Lower lobe of right lung (tissue), 2 donors: Measurements from ENCODE around the gene COL20A1. TPM values are rescaled to one million over a fixed set of nuclear protein-coding genes. Genes with fewer than 3 reads are reported as not detected.

Experiments
- ATAC-seq, 2 donors: fragments of 200-7000 bp; cut with Tn5 transposase; one replicate each; pipeline ENCODE4 v1.9.1; 2020 to 2022; ENCODE audit warnings: mild to moderate bottlenecking in 2 of 2, moderate library complexity in 2 of 2
- DNase-seq: peaks from one replicate; pipeline ENCODE4 v3.0.0-alpha.2; 2020
- H3K27ac ChIP-seq: fragments of 200-600 bp; one replicate; pipeline ENCODE4 v1.8.0; 2022
- H3K27me3 ChIP-seq: fragments of 200-600 bp; one replicate; pipeline ENCODE4 v1.8.0; 2022; ENCODE audit warnings: low read depth
- H3K36me3 ChIP-seq: fragments of 200-600 bp; one replicate; pipeline ENCODE4 v1.8.0; 2022; ENCODE audit warnings: mild to moderate bottlenecking
- H3K4me1 ChIP-seq: fragments of 200-600 bp; one replicate; pipeline ENCODE4 v1.8.0; 2022
- H3K4me3 ChIP-seq: fragments of 200-600 bp; one replicate; pipeline ENCODE4 v1.8.0; 2022; ENCODE audit warnings: mild to moderate bottlenecking
- H3K9me3 ChIP-seq: fragments of 200-600 bp; one replicate; pipeline ENCODE4 v1.8.0; 2022
- intact Hi-C: fragments of 100-400 bp; cut with DNase I; formaldehyde crosslinking; loops from one replicate; pipeline ENCODE4 v1.11.0; 2022
- total RNA-seq: library from RNA; stranded (reverse); fragmentation: NEBNext Ultra II Directional; extraction: Animal tissue kit (Norgen Biotek cat#: 25700); gene quantifications from one replicate; pipeline ENCODE4 v1.2.1, GENCODE V29; 2021
- TF ChIP-seq, protein P1 (sequence below): fragments of 200-600 bp; IDR thresholded peaks from one replicate; pipeline ENCODE4 v1.8.0; 2022; ENCODE audit warnings: antibody characterized with exemption, mild to moderate bottlenecking
- donor health status: DM: no; HTN: yes; CAD: no; lungs with severe emphysema.

Gene COL20A1
- total RNA-seq, 1 donor from 2014 or later: not detected

DNA sequence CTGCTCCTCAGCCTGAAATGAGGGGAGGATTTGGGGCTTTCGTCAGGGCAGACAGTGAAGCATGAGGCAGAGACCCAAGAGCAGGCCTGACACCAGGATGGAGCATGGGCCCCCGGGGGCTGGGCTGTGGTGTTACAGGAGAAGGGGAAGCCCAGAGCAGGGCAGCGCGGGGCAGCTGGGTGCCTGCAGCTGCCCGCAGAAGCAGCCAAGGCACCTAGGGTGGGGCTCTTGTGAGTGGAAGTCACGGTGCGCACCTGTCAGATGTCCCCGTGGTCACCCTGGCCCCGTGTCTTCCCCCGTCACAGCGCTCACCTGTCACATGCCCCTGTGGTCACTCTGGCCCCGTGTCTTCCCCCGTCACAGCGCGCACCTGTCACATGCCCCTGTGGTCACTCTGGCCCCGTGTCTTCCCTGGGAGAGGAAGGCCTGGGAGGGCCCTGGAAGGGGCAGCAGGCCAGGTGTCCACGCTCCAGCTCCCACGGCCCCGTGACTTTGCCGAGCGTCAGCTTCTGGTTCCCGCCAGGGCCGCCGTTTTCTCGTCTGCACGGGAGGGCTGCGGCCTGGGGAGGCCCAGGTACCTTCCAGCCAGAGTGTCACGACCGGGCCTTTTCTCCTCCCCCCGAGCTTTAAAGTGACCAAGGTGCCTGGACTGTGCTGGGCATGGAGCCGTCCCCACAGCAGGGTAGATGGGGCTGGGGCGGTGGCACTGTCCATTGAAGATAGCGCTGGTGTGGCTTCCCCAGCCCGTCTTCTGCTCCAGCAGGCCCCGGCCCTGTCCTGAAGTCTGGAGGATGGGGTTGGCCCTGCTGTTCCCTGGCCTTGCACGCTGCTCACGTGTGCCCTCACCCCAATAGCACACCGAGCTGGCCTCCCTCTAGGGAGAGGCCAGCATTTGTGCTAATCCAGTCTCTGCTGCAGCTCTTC is 11.0 kb upstream of the COL20A1 start:
- TF ChIP-seq, protein P1, sequence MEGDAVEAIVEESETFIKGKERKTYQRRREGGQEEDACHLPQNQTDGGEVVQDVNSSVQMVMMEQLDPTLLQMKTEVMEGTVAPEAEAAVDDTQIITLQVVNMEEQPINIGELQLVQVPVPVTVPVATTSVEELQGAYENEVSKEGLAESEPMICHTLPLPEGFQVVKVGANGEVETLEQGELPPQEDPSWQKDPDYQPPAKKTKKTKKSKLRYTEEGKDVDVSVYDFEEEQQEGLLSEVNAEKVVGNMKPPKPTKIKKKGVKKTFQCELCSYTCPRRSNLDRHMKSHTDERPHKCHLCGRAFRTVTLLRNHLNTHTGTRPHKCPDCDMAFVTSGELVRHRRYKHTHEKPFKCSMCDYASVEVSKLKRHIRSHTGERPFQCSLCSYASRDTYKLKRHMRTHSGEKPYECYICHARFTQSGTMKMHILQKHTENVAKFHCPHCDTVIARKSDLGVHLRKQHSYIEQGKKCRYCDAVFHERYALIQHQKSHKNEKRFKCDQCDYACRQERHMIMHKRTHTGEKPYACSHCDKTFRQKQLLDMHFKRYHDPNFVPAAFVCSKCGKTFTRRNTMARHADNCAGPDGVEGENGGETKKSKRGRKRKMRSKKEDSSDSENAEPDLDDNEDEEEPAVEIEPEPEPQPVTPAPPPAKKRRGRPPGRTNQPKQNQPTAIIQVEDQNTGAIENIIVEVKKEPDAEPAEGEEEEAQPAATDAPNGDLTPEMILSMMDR: no peak
- H3K4me1 ChIP-seq: no peaks in the 10 kb centered on the region
- no peak overlapping the region for H3K4me3 ChIP-seq
- no peaks in the 10 kb centered on the region for H3K9me3 ChIP-seq
- peaks cover 100% of the 10 kb centered on the region for H3K36me3 ChIP-seq
- DNase-seq (no peak), ATAC-seq (no peak)
- no peak overlapping the region for H3K27ac ChIP-seq
- intact Hi-C loops: no loop called here
- H3K27me3 ChIP-seq: no peaks in the 10 kb centered on the region

DNA sequence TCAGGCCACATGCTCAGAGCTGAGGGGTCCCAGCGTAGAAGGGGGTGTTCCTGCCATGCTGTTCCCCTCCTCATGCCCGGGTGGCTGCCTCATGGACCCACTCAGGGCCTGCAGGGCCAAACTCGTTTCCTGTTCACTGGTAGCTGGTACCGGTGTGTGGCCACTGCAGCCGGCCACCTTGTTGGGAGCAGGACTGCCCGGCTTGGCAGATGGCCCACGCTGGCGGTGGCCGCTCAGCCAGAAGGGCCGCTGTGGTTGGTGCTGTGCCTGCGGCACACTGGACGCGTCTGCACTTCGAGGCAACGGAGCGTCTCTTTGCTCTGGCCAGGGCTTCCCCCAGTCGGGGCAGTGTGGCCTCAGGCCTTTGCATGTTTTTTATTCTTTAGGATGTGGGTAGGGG is 10.0 kb upstream of the COL20A1 start:
- no peaks in the 10 kb centered on the region for H3K27me3 ChIP-seq
- no peak overlapping the region for H3K27ac ChIP-seq
- H3K36me3 ChIP-seq: peaks cover 100% of the 10 kb centered on the region
- DNase-seq: no peak
- H3K9me3 ChIP-seq: no peaks in the 10 kb centered on the region
- TF ChIP-seq, protein P1: no peak
- no peaks in the 10 kb centered on the region for H3K4me1 ChIP-seq
- no peak for ATAC-seq
- no peak overlapping the region for H3K4me3 ChIP-seq
- intact Hi-C loops: no loop called here

DNA sequence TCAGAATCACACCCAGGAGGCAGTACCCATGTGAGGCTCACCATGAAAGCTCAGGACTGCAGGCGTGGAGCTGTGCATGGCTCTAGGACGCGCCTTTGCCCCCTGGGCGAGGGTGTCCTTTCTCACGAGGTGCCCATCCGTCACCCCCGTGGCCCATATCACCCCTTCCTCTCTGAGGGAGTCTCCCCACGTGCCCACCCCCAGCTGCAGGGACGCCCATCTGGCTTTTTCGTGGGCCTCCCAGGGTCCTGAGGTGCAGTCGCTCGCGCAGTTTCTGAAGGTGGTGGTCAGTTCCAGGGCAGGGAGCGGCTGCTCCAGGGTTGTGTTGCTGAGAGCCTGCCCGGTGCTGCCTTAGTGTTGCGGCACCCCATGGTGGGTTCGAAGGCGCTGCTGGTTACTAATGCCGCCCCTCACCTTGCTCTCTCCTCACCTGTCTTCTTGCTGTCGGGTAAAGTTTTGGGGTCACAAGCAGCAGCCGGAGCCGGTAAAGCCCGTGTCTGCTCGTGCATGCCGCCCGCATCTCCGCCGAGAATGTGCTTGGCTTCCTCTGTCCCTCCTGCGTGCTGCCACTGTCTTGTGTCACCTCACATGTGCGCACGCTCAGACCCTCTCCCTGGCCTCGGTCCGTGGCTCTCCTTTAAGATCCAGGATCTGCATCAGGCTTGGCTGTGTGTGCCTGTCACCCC is 9.4 kb upstream of the COL20A1 start:
- Histone ChIP-seq H3K4me3 (no peak overlapping the region), H3K36me3 (peaks cover 100% of the 10 kb centered on the region), H3K9me3 (no peaks in the 10 kb centered on the region), H3K27ac (no peak overlapping the region), H3K27me3 (no peaks in the 10 kb centered on the region), H3K4me1 (no peaks in the 10 kb centered on the region)
- TF ChIP-seq, protein P1: no peak
- ATAC-seq (no peak), DNase-seq (no peak)
- intact Hi-C loops: no loop called here

DNA sequence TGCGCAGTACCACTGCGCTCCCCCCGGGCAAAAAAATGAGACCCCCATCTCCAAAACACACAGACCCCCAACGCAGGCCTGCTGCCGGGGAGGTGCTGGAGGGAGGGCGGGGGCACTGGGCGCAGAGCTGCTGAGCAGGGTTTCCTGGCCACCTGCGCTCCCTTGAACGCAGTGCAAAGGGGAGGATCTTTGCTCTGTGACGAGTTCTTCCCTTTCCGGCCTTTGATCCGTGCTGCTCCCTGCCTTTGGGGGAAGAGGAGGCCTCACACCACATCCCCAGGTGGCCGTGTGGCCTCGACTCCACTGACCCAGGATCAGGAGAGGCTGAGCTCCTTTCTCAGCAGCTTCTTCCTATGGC is 8.9 kb upstream of the COL20A1 start:
- no peaks in the 10 kb centered on the region for H3K9me3 ChIP-seq
- no peaks in the 10 kb centered on the region for H3K4me1 ChIP-seq
- no peaks in the 10 kb centered on the region for H3K27me3 ChIP-seq
- H3K27ac ChIP-seq: no peak overlapping the region
- H3K4me3 ChIP-seq: no peak overlapping the region
- intact Hi-C loops: no loop called here
- TF ChIP-seq, protein P1: no peak
- peaks cover 100% of the 10 kb centered on the region for H3K36me3 ChIP-seq
- DNase-seq: no peak
- no peak for ATAC-seq

DNA sequence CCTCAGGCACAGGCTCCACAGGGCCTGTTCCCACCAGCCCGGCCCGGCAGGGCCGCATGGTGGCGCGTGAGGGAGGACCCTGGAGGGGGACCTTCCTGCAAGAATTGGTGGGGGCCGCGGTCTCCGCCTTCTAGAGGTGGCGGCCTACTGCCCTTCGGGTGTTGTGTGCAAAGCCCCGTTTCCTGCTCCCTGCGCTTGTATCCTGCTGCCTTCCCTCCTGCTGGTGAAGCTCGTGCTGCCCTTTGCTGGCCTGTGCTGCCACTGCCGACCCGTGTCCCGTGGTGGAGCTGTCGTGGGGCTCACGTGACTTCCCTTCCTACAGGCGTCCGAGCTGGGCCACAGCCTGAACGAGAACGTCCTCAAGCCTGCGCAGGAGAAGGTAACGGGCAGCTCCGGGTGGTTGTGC is 8.4 kb upstream of the COL20A1 start:
- no peaks in the 10 kb centered on the region for H3K27me3 ChIP-seq
- DNase-seq: no peak
- TF ChIP-seq, protein P1: no peak
- H3K9me3 ChIP-seq: no peaks in the 10 kb centered on the region
- H3K27ac ChIP-seq: no peak overlapping the region
- no peak for ATAC-seq
- intact Hi-C loops: no loop called here
- no peaks in the 10 kb centered on the region for H3K4me1 ChIP-seq
- no peak overlapping the region for H3K4me3 ChIP-seq
- H3K36me3 ChIP-seq: peaks cover 98% of the 10 kb centered on the region
